ENCODE measurements around the gene TMEM207.

Gene TMEM207

DNA sequence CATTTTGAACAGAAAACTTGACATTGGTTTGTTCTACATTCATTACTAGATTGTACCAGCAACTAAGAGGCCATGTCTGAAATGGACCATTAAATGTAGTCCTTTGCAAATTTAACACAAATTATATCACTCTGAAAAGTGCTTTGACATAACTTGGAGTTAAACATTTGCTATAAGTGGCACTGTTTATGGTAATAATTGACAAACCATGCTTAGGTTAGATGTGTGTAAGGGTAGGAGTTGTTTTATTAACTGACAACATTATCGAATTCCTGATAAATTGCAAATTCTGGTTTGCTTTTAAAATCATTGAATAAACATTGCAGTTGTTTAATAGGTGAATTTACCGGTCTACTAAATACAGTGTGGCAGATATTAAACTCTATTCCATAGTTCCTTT lies 6.1 kb upstream of the TMEM207 start:
- POLR2A ChIA-PET: no interaction called here
- CTCF ChIA-PET: no interaction called here
- H3K4me3 ChIP-seq (ENCODE audit: low read depth, low read length): no peak overlapping the region
- TF ChIP-seq, protein P1, sequence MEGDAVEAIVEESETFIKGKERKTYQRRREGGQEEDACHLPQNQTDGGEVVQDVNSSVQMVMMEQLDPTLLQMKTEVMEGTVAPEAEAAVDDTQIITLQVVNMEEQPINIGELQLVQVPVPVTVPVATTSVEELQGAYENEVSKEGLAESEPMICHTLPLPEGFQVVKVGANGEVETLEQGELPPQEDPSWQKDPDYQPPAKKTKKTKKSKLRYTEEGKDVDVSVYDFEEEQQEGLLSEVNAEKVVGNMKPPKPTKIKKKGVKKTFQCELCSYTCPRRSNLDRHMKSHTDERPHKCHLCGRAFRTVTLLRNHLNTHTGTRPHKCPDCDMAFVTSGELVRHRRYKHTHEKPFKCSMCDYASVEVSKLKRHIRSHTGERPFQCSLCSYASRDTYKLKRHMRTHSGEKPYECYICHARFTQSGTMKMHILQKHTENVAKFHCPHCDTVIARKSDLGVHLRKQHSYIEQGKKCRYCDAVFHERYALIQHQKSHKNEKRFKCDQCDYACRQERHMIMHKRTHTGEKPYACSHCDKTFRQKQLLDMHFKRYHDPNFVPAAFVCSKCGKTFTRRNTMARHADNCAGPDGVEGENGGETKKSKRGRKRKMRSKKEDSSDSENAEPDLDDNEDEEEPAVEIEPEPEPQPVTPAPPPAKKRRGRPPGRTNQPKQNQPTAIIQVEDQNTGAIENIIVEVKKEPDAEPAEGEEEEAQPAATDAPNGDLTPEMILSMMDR (IDR thresholded peaks at IDR 0.05; ENCODE audit: insufficient read depth, low read length, missing control alignments): no peak
- no peak for DNase-seq (ENCODE audit: low read depth, low spot score)

DNA sequence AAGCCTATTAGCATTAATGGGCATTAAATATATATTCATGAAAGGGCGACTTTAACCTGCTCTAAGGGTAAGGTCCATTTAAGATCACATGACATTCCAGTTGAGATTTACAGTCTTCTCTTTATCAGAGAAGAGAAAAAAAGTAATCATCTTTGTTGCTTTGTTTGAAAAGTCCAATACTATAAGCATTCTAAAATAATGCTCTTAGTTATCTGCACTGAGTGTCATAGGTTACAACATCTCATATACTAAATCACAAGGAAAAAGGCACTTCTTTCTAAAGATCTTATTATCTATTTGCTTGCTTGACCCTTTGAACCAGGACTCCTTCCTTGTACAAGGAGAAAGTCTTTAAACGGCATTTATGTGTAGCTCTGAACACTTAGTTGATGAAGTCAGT lies 1.4 kb downstream of the TMEM207 start:
- POLR2A ChIA-PET: no interaction called here
- H3K4me3 ChIP-seq (ENCODE audit: low read depth, low read length): no peak overlapping the region
- CTCF ChIA-PET: interaction anchor here (0.8 to 1.6 kb wide), 5 partner anchors 20 to 481 kb away, joined by 3 to 4 read pairs (median 3); partner anchors contain the start of gene CLDN1
- TF ChIP-seq, protein P1 (IDR thresholded peaks at IDR 0.05; ENCODE audit: insufficient read depth, low read length, missing control alignments): no peak
- no peak for DNase-seq (ENCODE audit: low read depth, low spot score)

DNA sequence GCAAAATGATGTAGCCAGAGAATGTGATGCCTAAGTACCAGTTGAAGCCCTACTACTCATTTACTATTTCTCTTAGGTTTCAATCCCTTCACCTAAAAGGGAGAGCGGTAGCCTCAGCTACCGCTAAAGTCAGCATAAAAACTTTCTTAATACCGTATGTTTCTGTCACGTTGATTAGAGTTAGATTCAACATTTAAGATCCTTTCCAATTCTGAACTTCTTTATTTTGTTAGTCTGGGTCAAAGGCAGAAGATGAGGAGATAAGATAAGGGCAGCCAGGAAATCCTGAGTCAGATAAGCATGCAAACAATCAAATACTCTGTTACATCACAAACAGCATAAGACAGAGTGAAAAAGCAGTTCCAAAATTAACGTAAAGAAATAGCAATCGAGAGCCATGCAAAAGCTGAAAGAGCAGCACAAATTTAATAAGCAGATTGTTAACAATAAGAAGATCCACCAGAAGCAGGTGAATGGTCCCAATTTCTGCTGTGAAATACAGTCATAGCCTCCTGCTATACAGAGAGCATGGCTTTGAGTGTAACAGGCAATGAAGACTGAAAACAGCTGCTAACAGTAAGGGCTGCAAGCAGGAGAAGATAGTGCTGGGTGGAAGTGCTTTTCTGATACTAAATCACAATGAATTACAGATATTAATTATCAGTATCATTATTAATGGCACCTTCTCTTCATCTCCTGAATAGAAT lies 3.0 kb downstream of the TMEM207 start:
- no peak overlapping the region for H3K4me3 ChIP-seq (ENCODE audit: low read depth, low read length)
- DNase-seq (ENCODE audit: low read depth, low spot score): no peak
- CTCF ChIA-PET: interaction anchor here (6.5 kb wide), 1 partner anchor 485 kb away, joined by 43 read pairs; no protein-coding TSS in a partner anchor
- TF ChIP-seq, protein P1 (IDR thresholded peaks at IDR 0.05; ENCODE audit: insufficient read depth, low read length, missing control alignments): no peak
- POLR2A ChIA-PET: no interaction called here

DNA sequence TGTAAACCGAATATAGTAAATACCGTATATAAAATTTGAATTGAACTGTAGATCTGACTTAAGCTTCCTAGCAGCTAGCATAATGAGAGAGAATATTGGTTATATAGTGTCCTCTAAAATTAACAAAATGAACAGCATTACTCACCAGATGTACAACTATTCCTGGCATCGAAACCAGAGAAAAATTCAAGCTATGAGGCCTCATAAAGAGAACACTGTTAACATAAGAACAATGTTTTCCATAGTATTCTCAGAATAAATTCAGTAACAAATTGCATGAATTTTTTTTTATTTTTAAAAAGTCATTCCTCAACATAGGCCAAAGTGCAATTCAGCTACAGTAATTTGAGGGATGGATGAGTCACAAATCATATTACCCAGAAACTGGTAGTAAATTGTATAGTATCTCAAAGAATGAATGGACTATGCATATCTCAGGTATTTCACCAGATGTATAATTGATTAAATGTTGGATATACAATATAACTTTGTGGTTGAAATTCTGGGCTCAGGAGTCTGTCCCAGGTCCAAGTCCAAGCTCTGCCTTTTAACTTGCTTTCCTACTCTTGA lies 5.0 kb downstream of the TMEM207 start:
- DNase-seq (ENCODE audit: low read depth, low spot score): no peak
- TF ChIP-seq, protein P1 (IDR thresholded peaks at IDR 0.05; ENCODE audit: insufficient read depth, low read length, missing control alignments): no peak
- no peak overlapping the region for H3K4me3 ChIP-seq (ENCODE audit: low read depth, low read length)
- ChIA-PET POLR2A (no interaction called here), CTCF (interaction anchor here (0.7 to 6.5 kb wide), 13 partner anchors 8 to 483 kb away, joined by 3 to 52 read pairs (median 6); partner anchors contain the start of genes CLDN1 and IL1RAP)

DNA sequence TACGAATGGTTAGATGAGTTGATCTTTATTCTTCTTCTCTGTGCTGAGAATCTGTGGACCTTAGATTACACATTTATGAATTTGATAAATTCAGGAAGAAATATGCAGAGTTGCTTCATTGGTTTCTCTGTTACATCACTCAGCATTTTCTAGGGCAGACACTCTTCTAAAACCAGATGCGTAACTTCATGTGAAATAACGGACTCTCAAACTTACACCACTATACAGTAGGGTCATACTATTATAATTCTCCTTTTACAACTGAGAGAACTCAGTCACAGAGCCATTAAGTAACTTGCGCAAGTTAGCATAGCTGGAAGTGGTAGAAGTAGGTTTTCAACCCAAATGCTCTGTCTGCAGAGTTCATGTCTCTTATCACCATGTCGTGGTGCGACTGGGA lies 5.7 kb downstream of the TMEM207 start:
- ChIA-PET CTCF (interaction anchor here (0.7 to 6.5 kb wide), 13 partner anchors 9 to 607 kb away, joined by 3 to 52 read pairs (median 6); partner anchors contain the start of gene CLDN1), POLR2A (no interaction called here)

DNA sequence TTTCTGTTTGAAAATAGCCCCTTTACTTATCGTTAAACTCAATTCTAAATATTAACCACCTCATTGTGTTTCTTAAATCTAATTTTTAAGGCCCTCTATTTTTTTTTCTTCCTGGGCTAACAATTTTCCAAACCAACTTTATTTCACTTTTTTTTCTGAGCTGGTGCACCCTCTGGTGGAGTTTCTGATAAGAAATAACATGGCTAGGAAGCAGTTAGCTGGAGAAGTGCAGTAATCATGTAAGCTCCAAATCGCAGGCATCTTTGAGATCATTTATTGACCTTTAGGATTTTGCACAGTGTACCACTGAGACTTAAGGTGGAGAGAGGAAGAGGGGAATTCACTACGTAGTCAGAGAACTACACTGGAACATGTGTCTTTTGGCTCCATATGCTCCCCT lies 6.4 kb downstream of the TMEM207 start:
- no peak for DNase-seq (ENCODE audit: low read depth, low spot score)
- no peak overlapping the region for H3K4me3 ChIP-seq (ENCODE audit: low read depth, low read length)
- ChIA-PET POLR2A (no interaction called here), CTCF (interaction anchor here (0.6 to 6.5 kb wide), 21 partner anchors 10 to 607 kb away, joined by 3 to 52 read pairs (median 4); partner anchors contain the start of gene CLDN1)
- TF ChIP-seq, protein P1 (IDR thresholded peaks at IDR 0.05; ENCODE audit: insufficient read depth, low read length, missing control alignments): peak; percentile 32

More for the DNA sequence above, 5.7 kb downstream of the TMEM207 start:
- TF ChIP-seq, protein P1 (IDR thresholded peaks at IDR 0.05; ENCODE audit: insufficient read depth, low read length, missing control alignments): no peak
- H3K4me3 ChIP-seq (ENCODE audit: low read depth, low read length): no peak overlapping the region
- DNase-seq (ENCODE audit: low read depth, low spot score): no peak
